M059J (cell line): ENCODE measurements around the gene CDKAL1. TPM values are rescaled to one million over a fixed set of nuclear protein-coding genes. Genes with fewer than 3 reads are reported as not detected.
"Not testable (repeated sequence)": the region's sequence is repeated elsewhere in the genome, so short reads cannot be mapped to it uniquely, and the experiment has no call there.

Source experiments
- DNase-seq: peaks from one replicate; pipeline ENCODE4 v3.0.0-alpha.2; 2012; ENCODE audit warnings: low read depth
- total RNA-seq: library from RNA; depleted of rRNA; stranded (reverse); fragments of >200 nt; shearing (Covaris generic); gene quantifications from 2 replicates; pipeline ENCODE4 v1.2.3, GENCODE V29; 2014

Gene CDKAL1
- total RNA-seq, 1 experiment from 2014 or later: 36.4 TPM

DNA sequence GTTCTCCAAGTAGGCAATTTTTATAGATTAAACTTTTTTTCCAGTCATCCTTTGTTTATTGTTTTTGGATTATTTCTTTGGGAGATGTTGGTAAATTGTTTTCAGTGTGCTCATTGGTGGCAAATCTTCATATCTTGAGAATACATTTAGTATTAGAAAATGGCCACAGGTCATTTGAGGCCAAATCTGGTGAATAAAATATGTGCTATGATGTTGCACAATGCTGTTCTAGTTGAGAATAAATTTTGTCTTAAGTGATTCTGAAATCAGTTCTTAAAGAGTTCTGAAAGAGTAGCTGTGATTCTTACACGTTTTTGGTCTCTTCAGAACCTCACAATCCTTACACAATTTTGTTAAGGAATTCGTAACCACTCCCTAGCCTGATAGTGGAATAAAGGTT lies 20.1 kb downstream of the CDKAL1 start:
- no peak for DNase-seq

DNA sequence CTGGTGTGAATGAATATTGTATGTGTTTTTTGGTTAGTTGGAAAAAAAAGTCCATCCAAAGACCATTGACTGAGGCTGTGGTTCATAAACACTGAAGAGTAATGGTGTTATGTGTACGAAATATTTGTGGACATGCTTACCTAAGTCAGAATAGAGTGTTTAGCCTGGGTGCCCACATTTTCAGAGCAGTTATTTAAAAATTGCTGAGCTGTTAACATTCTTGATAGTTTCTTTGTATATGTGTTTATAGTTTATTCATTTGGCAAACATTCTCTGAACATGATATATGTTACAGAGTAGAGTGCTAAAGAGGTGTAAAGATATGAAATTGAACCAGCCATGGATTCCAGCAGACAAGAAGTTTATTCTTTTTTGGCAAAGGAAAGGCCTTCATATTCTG lies 20.6 kb downstream of the CDKAL1 start:
- no peak for DNase-seq

DNA sequence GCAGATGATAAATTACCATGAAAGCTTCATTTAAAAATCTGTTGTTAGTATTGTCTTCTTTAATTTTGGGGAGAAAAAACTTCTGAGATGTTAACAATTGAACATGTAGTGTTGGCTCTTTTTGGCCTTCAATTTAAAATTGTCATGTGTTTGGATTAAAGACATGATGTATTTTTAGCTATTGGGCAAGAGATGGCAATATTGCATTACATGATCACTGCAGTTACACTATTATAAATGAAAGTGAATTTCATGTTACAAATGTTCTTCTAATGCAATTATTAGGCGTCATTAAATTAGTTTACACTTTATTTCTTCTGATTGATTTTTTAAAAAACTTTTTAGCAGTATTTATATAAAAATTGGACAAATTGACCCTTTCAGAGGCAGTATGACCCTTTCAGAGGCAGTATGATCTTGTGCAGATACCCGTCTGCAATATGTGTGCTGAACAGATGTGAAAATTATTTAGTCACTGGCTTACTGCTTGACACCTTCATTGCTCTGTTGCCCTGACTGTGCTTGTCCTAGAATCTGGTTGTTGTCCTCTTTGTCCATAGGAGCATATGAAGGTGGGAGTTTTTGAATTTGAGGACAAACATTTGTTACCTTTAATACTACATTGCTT lies 25.8 kb downstream of the CDKAL1 start:
- DNase-seq: no peak

DNA sequence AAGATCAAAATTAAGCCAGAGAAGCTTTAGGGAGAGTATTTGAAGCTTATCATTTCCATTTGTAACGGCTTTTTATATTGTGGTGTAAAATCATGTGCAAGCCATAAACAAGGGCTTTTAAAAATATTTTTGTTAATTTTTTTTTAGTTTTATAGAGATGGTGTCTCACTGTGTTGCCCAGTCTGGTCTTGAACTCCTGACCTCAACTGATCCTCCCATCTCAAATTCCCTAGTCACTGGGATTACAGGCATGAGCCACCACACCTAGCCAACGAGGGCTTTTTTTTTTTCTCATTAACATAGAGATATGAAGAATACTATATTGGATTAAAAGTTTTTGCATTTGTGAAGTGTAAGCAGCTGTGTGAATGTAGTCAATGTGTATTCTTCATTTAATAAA lies 29.1 kb downstream of the CDKAL1 start:
- no peak for DNase-seq

DNA sequence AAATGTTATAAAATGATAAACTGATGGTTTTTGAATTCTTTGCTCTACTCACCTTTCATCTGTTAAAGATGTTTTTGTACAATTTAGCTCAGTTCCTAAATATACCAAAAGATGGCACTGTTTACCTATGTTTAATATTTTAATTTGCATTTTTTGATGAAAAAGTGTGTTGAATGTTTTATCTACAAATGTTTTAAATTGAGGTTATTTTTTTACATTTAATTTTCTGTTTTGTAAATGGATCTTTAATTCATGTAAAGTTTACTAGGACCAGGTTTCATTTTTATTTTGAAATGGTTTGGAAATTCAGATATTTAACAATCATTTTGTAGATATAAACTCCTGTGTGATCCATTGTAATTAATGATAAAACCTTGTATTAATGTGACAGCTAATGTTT lies 30.0 kb downstream of the CDKAL1 start:
- peak; percentile 41 for DNase-seq

DNA sequence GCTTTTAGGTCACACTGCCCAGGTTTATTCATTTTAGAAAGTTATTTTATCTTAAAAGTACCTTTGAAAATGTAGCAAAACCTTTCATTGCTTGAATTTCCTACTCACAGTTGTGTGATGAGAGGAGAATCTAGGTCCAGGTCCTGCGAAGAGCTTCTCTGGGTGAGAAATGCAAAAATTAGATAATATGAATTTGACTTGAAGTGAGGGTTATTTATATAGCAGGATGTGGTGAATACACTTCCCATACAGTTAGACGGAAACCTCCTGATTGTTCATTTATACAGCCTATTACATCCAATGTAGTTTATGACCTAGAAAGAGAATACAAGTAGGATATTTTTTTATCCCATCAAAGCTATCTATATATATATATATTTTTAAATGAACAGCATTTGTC lies 30.5 kb downstream of the CDKAL1 start:
- DNase-seq: no peak

DNA sequence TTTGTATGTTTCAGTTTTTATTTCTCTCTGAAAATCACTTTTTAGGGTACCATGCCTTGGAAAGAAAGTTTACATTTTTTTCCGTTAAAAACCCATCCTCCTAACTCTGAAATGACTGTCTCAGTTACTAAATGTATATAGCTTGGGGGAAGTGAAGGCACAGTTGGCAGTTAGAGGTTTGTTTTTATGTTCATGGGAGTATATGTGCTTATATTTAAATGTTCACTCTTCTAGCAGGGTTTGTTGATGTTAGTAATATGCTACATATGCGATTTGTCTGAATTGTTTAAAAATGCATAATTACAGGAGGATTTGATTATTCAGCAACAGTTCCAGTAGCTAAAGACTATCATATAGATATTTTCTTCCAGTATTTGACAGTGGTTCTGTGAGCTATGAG lies 31.1 kb downstream of the CDKAL1 start:
- no peak for DNase-seq

DNA sequence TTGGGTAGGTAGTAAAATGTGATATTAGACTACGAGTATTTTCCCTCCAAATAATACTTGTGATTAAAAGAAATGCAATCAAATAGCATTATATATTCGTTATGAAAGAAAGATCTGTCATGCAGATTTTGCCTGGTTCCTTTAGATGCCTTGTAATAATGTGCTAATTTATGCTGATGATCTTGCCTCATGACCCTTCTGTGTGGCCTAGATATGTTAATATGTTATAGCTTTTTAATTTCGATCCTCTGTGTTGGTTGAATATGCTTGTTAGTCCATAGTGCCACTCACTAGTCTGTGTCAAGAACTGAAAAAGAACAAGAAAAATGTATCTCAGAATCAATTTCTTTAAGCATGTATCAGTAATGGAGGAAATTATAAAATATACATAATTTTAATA lies 31.9 kb downstream of the CDKAL1 start:
- DNase-seq: no peak

DNA sequence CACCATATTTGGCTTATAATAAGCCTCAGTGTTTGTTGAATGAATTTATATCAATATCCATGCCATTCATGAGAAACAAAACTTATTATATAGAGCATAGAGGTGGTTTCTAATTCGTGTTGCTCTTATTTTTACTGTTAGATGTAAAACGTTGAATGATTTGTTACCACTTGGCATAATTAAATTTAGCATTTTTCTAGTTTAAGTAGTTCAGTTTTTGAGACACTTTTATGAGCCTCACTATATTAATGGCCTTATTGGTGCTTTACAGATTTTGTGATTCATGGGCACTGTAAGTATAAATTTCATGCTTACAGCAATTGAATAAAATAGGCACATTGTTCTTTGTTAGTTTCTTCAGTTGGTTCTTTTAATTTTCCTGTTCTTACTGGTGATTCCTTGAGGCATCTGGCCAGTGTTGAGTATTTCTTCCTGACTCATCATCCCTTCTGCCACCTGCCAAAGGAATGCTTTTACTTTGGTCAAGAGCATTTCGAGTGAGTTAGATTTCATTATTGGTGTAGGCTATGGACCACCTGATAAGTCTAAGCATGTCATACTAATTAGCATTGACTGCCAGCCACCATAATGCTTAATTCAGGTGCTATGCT lies 34.8 kb downstream of the CDKAL1 start:
- DNase-seq: peak; percentile 80

DNA sequence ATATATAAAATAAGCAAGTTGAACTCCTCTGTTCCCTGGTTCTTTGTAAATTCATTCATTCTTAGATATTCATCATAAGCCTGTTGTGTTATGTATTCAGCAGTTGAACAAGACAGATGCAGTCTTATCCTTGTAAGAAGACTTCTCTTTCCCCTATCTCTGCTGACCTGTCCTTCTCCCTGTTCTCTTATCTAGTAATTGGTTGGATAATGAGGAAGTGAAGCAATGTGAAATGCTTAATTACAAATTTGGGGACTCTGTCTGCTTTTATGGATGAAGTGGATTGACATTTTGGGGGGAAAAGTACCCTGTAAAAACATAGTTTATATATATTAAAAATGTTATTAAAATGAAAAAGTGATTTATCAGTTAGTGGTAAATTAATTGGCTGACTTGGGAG lies 37.0 kb downstream of the CDKAL1 start:
- no peak for DNase-seq

DNA sequence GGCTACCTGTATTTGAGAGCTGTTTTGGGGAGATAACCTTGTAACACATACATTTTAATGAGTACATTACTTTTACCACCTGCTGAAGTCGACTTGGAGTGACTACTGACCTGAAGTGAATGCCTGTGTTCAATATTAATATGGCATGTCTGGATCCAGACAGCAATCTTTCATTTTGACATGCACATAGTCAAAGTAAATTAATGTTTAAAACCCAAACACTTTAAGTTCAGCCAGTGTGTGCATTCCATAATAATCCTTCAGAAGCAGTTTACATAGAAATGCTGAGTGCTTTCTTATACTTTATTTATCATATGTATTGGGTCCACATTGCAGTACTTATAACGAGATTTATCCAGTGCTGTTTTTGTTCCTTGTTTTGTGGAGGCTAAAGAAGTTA lies 38.0 kb downstream of the CDKAL1 start:
- DNase-seq: no peak

DNA sequence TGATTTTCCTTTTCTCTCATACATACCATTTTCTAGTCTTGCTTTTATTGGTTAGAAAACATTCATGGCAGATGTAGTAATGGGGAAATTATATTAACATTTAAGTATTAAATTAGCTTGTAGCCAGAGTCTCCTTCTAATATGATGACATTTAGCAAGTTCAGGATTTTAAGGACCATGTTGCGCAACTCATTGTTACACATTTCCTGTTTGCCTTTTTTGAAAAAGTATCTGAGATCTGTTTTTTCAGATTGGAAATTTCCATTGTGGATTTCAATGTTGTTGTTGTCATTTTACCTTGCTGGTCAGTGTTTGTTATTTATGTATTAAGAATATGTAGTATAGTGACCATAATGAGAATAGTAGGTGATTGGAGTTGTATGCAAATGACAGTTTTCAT lies 38.7 kb downstream of the CDKAL1 start:
- DNase-seq: peak; percentile 72

DNA sequence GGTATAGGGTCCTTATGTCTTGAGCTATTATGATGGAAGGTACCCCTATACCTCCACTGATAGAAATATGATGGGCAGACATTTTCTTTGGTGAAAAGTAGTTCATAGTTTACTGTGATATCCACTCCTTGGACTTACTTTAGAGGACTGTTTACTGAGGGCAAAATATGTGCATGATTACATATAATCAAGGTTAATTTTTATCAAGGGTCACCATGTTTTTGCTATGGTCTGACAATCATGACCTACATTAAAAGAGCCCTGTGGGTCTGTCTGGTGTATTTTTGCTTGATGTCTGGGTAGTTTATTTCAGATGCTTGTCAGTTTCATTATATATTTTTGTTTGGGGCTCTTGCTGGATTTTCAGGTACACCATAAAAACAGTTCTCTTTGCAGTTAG lies 40.1 kb downstream of the CDKAL1 start:
- DNase-seq: no peak

DNA sequence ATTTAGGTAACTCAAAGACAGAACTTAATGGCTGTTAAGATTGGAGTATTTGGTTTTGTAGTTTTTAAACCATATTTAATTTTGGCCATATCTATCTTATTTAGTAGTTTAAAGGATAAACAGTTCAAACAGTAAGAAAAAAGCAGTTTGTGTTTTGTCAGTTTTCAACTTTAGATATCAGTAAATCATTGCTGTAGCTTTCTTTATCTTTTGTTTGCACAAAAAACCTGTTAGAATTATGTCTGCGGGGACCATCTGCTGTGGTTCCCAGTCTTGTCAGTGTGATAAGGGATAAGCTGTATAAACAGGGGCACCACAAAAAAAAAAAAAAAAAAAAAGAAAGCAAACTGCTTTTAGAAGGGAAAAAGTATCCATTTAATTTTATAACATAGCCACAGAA lies 40.9 kb downstream of the CDKAL1 start:
- no peak for DNase-seq

DNA sequence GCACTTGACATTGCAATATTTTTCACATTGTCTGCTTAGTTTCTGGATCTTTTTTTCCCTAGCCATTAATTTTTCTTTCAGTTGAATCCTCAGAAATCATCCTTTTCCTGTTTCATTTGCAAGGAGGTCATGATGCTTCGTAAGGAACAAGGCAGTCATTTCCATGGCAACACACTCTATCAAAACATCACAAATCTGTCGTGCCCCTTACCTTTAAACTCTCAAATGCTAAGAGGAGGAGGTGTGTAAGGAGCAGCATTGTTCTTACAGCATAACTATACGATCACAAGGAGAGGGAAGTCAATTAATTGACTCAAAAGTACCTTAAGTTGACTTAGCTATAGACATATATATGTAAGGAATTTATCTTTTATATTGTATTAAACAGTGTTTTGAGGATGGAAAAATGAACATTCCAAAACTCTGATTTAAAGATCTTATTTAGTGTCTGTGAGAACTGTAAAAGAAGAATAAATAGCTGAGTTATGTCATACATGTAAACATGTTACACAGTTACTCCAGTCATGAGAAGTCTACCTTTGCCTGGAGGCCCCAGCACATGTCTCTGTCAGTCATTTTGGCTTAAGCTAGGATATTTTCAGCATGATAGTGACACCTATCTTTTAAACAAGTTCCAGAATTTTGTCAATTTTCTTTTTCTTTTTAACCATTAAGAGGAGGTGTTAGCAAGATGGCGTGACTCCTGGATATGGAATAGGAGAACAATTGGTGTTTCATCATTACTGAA lies 41.6 kb downstream of the CDKAL1 start:
- DNase-seq: no peak

DNA sequence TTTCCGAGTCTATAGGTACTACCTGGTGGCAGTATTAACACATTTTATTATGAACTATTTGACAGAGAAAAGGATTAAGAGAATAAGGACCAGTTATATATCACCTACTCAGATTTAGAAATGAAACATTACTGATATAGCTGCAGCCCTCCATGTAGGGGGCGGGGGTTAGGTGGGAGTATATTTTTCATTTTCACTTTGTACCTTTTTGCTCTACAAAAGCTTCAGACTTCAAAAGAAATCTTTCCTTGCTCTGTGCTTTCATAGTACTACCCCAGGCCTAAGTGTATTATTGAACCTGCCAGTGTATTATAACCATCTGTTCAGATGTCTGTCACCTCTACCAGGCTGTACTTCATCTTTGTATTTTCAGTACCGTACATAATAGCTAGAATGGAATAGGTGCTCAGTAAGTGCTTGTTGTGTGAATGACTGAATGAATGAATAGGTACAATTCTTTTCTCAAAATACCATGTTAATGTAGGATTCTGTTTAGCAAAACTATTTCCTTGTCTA lies 43.0 kb downstream of the CDKAL1 start:
- DNase-seq: no peak

DNA sequence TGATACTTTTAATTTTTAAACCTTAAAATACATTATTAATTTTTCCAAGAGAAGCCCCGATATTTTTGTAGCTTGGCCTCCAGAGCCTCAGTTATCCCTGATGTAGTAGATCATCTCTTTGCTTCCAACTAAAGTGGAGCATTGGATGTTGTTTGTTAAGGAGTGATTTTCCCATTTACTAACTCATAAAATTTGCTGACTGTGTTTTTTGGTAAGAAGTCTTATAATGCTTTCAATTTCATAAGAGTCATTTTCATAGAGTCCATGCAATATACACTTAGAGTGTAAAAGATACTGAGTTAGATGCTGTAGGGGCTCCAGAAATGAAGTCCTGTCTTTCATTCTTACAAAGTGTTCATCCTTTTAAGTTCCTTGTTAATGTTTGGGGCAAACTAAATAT lies 46.8 kb downstream of the CDKAL1 start:
- no peak for DNase-seq

DNA sequence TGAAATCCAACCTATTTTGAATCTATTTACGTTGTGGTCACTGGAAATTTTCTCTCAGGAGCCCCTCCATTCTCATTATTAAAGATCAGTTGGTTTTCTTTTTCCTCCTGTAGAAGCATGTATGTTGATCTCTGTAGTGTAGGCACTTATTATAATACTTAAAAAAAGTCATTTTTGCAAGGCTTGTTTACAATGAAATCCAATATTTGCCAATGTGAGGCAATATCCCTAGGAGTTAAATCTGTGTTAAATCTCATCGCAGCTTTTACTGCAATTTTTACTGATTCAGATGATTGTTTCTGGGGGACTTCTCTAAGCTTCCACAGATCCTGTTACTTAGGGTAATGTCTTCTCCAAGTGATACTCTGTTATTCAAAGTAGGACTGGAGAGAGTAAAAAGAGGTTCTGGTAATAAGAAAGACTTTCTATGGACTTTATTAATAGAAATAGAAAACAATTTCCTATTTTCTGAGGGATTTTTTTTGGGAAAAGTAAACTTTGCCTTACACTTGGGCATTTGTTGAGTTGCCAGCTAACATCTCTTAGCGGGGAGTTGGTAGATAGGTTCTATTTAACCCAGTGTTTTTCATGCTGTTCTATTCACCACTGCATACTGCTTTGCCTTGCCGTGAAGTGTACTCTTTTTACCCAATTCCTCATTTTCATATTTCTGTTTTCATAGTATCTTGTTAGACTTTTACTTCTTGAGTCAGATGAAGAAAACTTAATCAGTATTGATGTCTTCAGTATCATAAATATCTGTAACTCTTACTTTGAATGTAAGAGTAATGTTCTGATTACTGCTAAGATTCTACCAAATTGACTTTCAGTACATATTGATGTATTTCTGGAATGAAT lies 48.6 kb downstream of the CDKAL1 start:
- no peak for DNase-seq

DNA sequence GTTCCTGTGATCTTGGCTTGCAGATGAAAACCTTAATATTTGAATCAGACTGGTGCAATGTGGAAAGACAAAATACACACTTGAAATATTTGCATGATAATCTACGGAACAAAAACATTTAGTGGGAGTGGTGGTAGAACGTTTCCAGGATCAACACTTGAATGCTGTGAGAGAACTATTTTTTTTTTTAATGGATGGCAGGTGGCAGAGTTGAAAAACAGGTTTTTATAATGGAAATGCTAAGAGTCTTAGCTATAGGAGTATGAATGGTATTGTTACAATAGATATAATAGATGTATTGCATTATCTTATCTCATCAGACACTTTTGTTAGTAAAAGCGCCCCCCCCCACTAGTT lies 49.2 kb downstream of the CDKAL1 start:
- DNase-seq: no peak

DNA sequence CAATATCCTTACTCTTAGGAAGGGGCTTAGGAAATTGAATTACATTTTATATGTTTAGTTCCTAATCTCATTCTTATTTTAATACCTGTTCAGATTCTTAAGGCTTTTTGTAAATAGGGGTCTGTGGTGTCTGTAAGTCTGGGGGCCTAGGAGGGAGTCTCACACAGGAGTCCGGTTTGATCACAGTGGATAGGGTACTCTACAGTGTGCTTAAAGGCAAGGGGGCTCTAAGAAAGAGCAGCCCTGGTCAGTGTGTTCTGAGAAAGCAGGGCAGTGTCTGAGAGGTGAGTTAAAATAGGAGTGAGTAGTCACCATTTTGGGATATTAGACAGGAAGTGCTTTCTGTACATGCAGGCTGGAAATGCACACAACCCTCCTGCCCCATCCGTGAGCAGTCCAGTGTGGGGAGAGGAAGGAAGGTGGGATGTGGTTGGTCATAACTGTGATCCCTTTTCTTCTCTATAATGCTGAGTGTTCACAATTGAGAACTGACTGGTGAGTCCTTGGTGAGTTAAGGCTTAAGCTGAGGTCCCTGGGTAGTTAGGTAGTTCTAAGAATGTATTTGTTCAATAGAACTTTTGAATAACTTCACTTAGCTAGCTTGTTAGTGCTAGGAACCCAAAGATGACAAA lies 50.0 kb downstream of the CDKAL1 start:
- DNase-seq: no peak

DNA sequence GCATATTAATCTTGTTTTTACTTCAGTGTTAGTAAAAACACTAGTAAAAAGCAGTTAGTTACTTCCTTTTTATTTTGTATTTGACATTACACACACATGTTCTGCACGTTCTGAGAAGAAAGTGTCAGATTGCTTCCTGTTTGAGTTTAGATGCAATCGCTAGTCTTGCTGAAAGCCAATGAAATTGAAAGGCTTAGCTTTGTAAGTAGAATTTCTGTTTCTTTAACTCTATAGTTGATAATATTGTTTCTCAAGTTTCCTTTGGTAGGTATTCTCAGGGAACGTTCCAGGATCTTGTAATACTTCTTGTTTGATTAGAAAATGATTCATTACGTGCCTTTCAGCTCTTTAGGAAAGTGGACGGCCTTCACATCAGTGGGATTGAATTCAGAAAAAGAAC lies 55.0 kb downstream of the CDKAL1 start:
- DNase-seq: no peak

DNA sequence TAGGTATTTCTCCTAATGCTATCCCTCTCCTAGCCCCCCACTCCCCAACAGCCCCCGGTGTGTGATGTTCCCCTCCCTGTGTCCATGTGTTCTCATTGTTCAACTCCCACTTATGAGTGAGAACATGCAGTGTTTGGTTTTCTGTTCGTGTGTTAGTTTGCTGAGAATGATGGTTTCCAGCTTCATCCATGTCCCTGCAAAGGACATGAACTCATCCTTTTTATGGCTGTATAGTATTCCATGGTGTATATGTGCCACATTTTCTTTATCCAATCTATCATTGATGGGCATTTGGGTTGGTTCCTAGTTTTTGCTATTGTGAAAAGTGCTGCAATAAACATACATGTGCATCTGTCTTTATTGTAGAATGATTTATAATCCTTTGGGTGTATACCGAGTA lies 56.2 kb downstream of the CDKAL1 start:
- not testable (repeated sequence) for DNase-seq
